Liver (tissue), 9 donors: Measurements from ENCODE around the gene EIF3F. TPM values are rescaled to one million over a fixed set of nuclear protein-coding genes. Genes with fewer than 3 reads are reported as not detected.

Source experiments
- DNase-seq: peaks from one replicate; pipeline ENCODE4 v3.0.0-alpha.2; 2017; ENCODE audit warnings: low spot score
- H3K27ac ChIP-seq, 2 donors: one replicate each; pipeline ENCODE4 v1.7.0; 2013; ENCODE audit warnings: inconsistent platforms in 2 of 2, low read length in 2 of 2, control low read depth in 1 of 2, low read depth in 1 of 2, mild to moderate bottlenecking in 1 of 2
- H3K27me3 ChIP-seq, 4 donors: one replicate each; pipeline versions ENCODE4 v1.6.1 to v1.7.0; 2013; ENCODE audit warnings: low read length in 3 of 4, inconsistent platforms in 1 of 4, mild to moderate bottlenecking in 1 of 4, moderate library complexity in 1 of 4; ENCODE audit not compliant: control insufficient read depth in 4 of 4, insufficient read depth in 4 of 4
- H3K36me3 ChIP-seq, 4 donors: one replicate each; pipeline versions ENCODE4 v1.6.1 to v1.7.0; 2013; ENCODE audit warnings: low read length in 3 of 4, mild to moderate bottlenecking in 3 of 4, low read depth in 1 of 4, moderate library complexity in 1 of 4; ENCODE audit not compliant: control insufficient read depth in 4 of 4, insufficient read depth in 3 of 4
- H3K4me1 ChIP-seq, 4 donors: one replicate each; pipeline versions ENCODE4 v1.6.1 to v1.7.0; 2013; ENCODE audit warnings: low read length in 3 of 4, mild to moderate bottlenecking in 3 of 4, moderate library complexity in 1 of 4; ENCODE audit not compliant: control insufficient read depth in 4 of 4, insufficient read depth in 4 of 4
- H3K4me3 ChIP-seq, 3 donors: one replicate each; pipeline versions ENCODE4 v1.6.1 to v1.7.0; 2013; ENCODE audit warnings: low read length in 3 of 3, control low read depth in 1 of 3, low read depth in 1 of 3, mild to moderate bottlenecking in 1 of 3
- H3K9ac ChIP-seq, 2 donors: one replicate each; pipeline ENCODE4 v1.7.0; 2013; ENCODE audit warnings: low read length in 2 of 2, mild to moderate bottlenecking in 2 of 2, moderate library complexity in 2 of 2, control low read depth in 1 of 2, low read depth in 1 of 2
- H3K9me3 ChIP-seq, 4 donors: one replicate each; pipeline versions ENCODE4 v1.6.1 to v1.7.0; 2013; ENCODE audit warnings: low read length in 3 of 4; ENCODE audit not compliant: control insufficient read depth in 4 of 4
- CTCF ChIP-seq: fragments of 150-350 bp; IDR thresholded peaks from 2 replicates; pipeline ENCODE4 v1.5.1; 2017; ENCODE audit warnings: improper control_type of control experiment, low read depth, low read length; ENCODE audit not compliant: missing input control
- EGR1 ChIP-seq, 2 donors: IDR thresholded peaks; 2 replicates each; pipeline ENCODE4 v1.6.1; 2016 to 2018; ENCODE audit warnings: antibody characterized with exemption in 2 of 2, low read depth in 2 of 2
- FOXA1 ChIP-seq: IDR thresholded peaks from 2 replicates; pipeline ENCODE4 v1.6.1; 2016; ENCODE audit warnings: antibody characterized with exemption
- FOXA2 ChIP-seq: IDR thresholded peaks from 2 replicates; pipeline ENCODE4 v1.6.1; 2016; ENCODE audit warnings: antibody characterized with exemption
- GABPA ChIP-seq, 2 donors: IDR thresholded peaks in 1 of 2; conservative IDR thresholded peaks in 1 of 2; 2 replicates each; pipeline ENCODE4 v1.6.1; 2016; ENCODE audit warnings: antibody characterized with exemption in 2 of 2, mild to moderate bottlenecking in 1 of 2, moderate library complexity in 1 of 2
- HNF4A ChIP-seq, 2 donors: conservative IDR thresholded peaks; 2 replicates each; pipeline ENCODE4 v1.6.1; 2016; ENCODE audit warnings: antibody characterized with exemption in 2 of 2, mild to moderate bottlenecking in 2 of 2
- HNF4G ChIP-seq: IDR thresholded peaks from 2 replicates; pipeline ENCODE4 v1.6.1; 2016; ENCODE audit warnings: antibody characterized with exemption
- JUND ChIP-seq, 2 donors: IDR thresholded peaks; 2 replicates each; pipeline ENCODE4 v1.6.1; 2016; ENCODE audit warnings: antibody characterized with exemption in 2 of 2
- MAX ChIP-seq: IDR thresholded peaks from 2 replicates; pipeline ENCODE4 v1.6.1; 2016; ENCODE audit warnings: antibody characterized with exemption
- NR2F2 ChIP-seq: IDR thresholded peaks from 2 replicates; pipeline ENCODE4 v1.6.1; 2016; ENCODE audit warnings: antibody characterized with exemption
- RAD21 ChIP-seq, 2 donors: IDR thresholded peaks; 2 replicates each; pipeline ENCODE4 v1.6.1; 2016; ENCODE audit warnings: antibody characterized with exemption in 2 of 2, mild to moderate bottlenecking in 2 of 2
- REST ChIP-seq: IDR thresholded peaks from 2 replicates; pipeline ENCODE4 v1.6.1; 2016; ENCODE audit warnings: antibody characterized with exemption, mild to moderate bottlenecking
- RXRA ChIP-seq, 2 donors: IDR thresholded peaks; 2 replicates each; pipeline ENCODE4 v1.6.1; 2017 to 2018; ENCODE audit warnings: antibody characterized with exemption in 2 of 2, mild to moderate bottlenecking in 1 of 2
- SP1 ChIP-seq: IDR thresholded peaks from 2 replicates; pipeline ENCODE4 v1.6.1; 2018; ENCODE audit warnings: antibody characterized with exemption, mild to moderate bottlenecking
- TAF1 ChIP-seq: conservative IDR thresholded peaks from 2 replicates; pipeline ENCODE4 v1.6.1; 2016; ENCODE audit warnings: antibody characterized with exemption, mild to moderate bottlenecking
- YY1 ChIP-seq: IDR thresholded peaks from 2 replicates; pipeline ENCODE4 v1.6.1; 2016; ENCODE audit warnings: antibody characterized with exemption, mild to moderate bottlenecking
- WGBS: extraction: QIAGEN DNeasy Blood & Tissue Kit; methylation state at CpG from one replicate; pipeline ENCODE4 v1.1.7; 2013; 5-methylcytosine and 5-hydroxymethylcytosine counted together
- polyA plus RNA-seq, 2 donors: library from polyadenylated mRNA; stranded (reverse) in 1 of 2; unstranded in 1 of 2; fragments of 200-250 nt in 1 of 2; fragments of >200 nt in 1 of 2; fragmentation: Nextera tagmentation in 1 of 2; extraction: Ambion mirVana in 1 of 2; gene quantifications; one replicate each; pipeline versions ENCODE4 v1.2.1 to v1.2.3, GENCODE V29; 2013 to 2015
- total RNA-seq, 2 donors: library from RNA; depleted of rRNA; stranded (reverse); fragments of >200 nt; gene quantifications; one replicate each; pipeline ENCODE4 v1.2.3, GENCODE V29; 2014
- TF ChIP-seq, protein P1 (sequence below): IDR thresholded peaks from 2 replicates; pipeline ENCODE4 v1.6.1; 2016; ENCODE audit warnings: antibody characterized with exemption
- TF ChIP-seq, protein P2 (sequence below): IDR thresholded peaks from 2 replicates; pipeline ENCODE4 v1.6.1; 2016; ENCODE audit warnings: antibody characterized with exemption
- donor health status: healthy.
- donor health status: healthy.
- donor health status: healthy.
- donor health status: healthy.
- donor health status: healthy.

Gene EIF3F
- total and polyA plus RNA-seq, 4 donors: 59.4 to 246 (median 147) TPM

- no peaks in the 10 kb centered on the region for H3K36me3 ChIP-seq
- TF ChIP-seq RAD21 (IDR thresholded peaks at IDR 0.05) (no peak), NR2F2 (no peak), FOXA2 (no peak), RXRA (IDR thresholded peaks at IDR 0.05) (no peak), EGR1 (IDR thresholded peaks at IDR 0.05; ENCODE audit: low read depth in 2 of 2) (no peak), YY1 (no peak), MAX (no peak), CTCF (no peak), GABPA (IDR thresholded peaks at IDR 0.05 in 1 of 2, conservative IDR thresholded peaks at IDR 0.05 in 1 of 2) (no peak), REST (no peak), HNF4G (no peak), HNF4A (conservative IDR thresholded peaks at IDR 0.05) (no peak)
- TF ChIP-seq, protein P1, sequence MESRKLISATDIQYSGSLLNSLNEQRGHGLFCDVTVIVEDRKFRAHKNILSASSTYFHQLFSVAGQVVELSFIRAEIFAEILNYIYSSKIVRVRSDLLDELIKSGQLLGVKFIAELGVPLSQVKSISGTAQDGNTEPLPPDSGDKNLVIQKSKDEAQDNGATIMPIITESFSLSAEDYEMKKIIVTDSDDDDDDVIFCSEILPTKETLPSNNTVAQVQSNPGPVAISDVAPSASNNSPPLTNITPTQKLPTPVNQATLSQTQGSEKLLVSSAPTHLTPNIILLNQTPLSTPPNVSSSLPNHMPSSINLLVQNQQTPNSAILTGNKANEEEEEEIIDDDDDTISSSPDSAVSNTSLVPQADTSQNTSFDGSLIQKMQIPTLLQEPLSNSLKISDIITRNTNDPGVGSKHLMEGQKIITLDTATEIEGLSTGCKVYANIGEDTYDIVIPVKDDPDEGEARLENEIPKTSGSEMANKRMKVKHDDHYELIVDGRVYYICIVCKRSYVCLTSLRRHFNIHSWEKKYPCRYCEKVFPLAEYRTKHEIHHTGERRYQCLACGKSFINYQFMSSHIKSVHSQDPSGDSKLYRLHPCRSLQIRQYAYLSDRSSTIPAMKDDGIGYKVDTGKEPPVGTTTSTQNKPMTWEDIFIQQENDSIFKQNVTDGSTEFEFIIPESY: no peak
- H3K4me1 ChIP-seq: no peaks in the 10 kb centered on the region
- 85% methylated on average over 12 of the region's 12 CpGs for WGBS
- DNase-seq: no peak
- H3K27me3 ChIP-seq: no peaks in the 10 kb centered on the region
- H3K4me3 ChIP-seq: no peak overlapping the region
- no peak overlapping the region for H3K27ac ChIP-seq
- no peak overlapping the region for H3K9ac ChIP-seq
- no peaks in the 10 kb centered on the region for H3K9me3 ChIP-seq
These were observed 51.8 kb downstream of the EIF3F start for GRCh38 chr11:8038811-8039529.

DNA sequence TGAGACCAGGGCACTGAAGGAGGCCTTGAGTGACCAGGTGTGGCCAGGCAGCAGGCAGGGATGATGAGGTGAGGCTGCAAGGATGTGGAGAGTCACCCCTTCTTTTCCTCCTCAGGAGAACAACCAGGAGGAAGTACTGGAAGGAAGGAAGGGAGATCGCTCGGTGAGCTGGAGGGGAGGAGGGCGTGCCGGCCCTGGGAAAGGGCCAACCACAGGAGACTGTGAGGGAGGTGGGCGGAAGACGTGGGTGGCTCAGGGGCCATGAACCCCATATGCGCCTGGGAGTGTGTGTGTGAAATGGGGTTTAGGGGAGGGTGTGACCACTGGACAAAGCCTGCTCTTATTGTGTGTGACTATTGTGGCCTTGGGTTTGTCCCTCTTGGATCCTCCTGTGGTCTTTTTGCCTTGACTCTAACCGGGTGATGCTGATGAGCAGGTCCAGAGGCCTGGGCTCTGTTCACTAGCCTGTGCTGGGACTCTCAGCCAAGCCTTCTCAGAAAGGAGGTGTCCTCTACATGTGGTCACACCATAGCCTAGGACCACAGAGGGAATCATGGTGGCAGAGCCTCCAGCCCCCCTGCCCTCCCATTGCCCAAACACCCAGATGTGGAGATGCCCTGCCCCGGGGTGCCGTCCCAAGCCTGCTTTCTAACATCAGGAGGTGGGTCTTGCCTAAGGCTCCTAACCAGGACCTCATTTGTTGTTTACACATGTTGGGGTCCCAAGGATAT is 52.6 kb downstream of the EIF3F start:
- DNase-seq: no peak
- Histone ChIP-seq H3K4me1 (no peaks in the 10 kb centered on the region), H3K27ac (no peak overlapping the region), H3K27me3 (no peaks in the 10 kb centered on the region), H3K36me3 (no peaks in the 10 kb centered on the region), H3K9me3 (no peaks in the 10 kb centered on the region), H3K9ac (no peak overlapping the region), H3K4me3 (no peak overlapping the region)
- WGBS: 86% methylated on average over 10 of the region's 10 CpGs
- no peak for TF ChIP-seq YY1
- TF ChIP-seq EGR1 (IDR thresholded peaks at IDR 0.05; ENCODE audit: low read depth in 2 of 2): no peak
- TF ChIP-seq RXRA (IDR thresholded peaks at IDR 0.05): no peak
- no peak for TF ChIP-seq FOXA1
- TF ChIP-seq, protein P1: no peak
- TF ChIP-seq MAX: no peak
- no peak for TF ChIP-seq TAF1
- TF ChIP-seq JUND (IDR thresholded peaks at IDR 0.05): no peak
- no peak for TF ChIP-seq SP1
- TF ChIP-seq, protein P2, sequence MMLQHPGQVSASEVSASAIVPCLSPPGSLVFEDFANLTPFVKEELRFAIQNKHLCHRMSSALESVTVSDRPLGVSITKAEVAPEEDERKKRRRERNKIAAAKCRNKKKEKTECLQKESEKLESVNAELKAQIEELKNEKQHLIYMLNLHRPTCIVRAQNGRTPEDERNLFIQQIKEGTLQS: no peak
- no peak for TF ChIP-seq HNF4G
